IMR-90 (cell line): ENCODE data around the gene OPN1MW2.
"Not testable (repeated sequence)": the region's sequence is repeated elsewhere in the genome, so short reads cannot be mapped to it uniquely, and the experiment has no call there.

Experiments used
- BHLHE40 ChIP-seq: fragments of 150-350 bp; IDR thresholded peaks from 2 replicates; pipeline ENCODE4 v1.6.1; 2016; ENCODE audit warnings: mild to moderate bottlenecking, low read depth, low read length
- CTCF ChIP-seq: conservative IDR thresholded peaks from 2 replicates; pipeline ENCODE4 v1.5.1; 2012; ENCODE audit warnings: mild to moderate bottlenecking, low read depth, low read length, improper control_type of control experiment
- POLR2A ChIP-seq: IDR thresholded peaks from 2 replicates; pipeline ENCODE4 v1.6.1; 2012; ENCODE audit warnings: mild to moderate bottlenecking, low read depth, low read length

- TF ChIP-seq CTCF, BHLHE40, POLR2A: not testable (repeated sequence)
These were observed 9.7 kb upstream of the OPN1MW2 start for GRCh38 chrX:154209670-154210418.
